Upper lobe of left lung (tissue), 4 donors: ENCODE results near the gene TMEM131L.

Experiments used
- CTCF ChIP-seq, 6 experiments: fragments of 450-650 bp in 4 of 6; fragments of 200-600 bp in 2 of 6; sonication (generic) in 2 of 6; IDR thresholded peaks; one replicate each; pipeline ENCODE4 v1.5.1; 2016 to 2019; ENCODE audit warnings: antibody characterized with exemption in 6 of 6
- EP300 ChIP-seq, 4 donors: sonication (generic); formaldehyde crosslinking; IDR thresholded peaks; one replicate each; pipeline ENCODE4 v1.5.1; 2017; ENCODE audit warnings: antibody characterized with exemption in 4 of 4, control low read depth in 2 of 4
- POLR2A ChIP-seq, 4 donors: fragments of 450-650 bp; IDR thresholded peaks; one replicate each; pipeline ENCODE4 v1.5.1; 2016 to 2017; ENCODE audit warnings: antibody characterized with exemption in 4 of 4, mild to moderate bottlenecking in 2 of 4
- POLR2AphosphoS5 ChIP-seq, 2 donors: sonication (generic); formaldehyde crosslinking; IDR thresholded peaks; one replicate each; pipeline ENCODE4 v1.5.1; 2017; ENCODE audit warnings: antibody characterized with exemption in 2 of 2

DNA sequence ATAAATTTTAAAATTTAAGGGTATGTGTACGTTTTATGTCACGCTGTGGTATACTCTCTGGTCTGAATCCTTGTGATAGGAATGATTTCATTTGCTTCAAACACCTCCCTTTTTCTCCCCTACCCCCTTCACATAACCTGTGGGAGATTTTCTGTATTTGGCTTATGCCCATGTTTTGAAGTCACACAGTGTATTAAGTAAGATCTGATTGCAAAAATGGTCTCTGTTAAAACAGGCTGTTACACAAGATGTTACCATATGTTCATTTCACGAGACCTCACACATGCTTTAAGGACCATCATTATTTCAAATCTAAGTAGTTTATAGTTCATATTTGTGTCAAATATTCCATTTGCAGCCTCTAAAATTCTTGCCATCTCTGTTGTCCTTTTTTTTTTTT lies 63.5 kb downstream of the TMEM131L start:
- no peak for TF ChIP-seq CTCF (IDR thresholded peaks at IDR 0.05)
- no peak for TF ChIP-seq POLR2A (IDR thresholded peaks at IDR 0.05)
- TF ChIP-seq POLR2AphosphoS5 (IDR thresholded peaks at IDR 0.05): no peak
- peak in 1 of 4 donors; percentile 76 for TF ChIP-seq EP300 (IDR thresholded peaks at IDR 0.05)
